Effector memory CD4-positive, alpha-beta T cell (primary cell): ENCODE results near the gene DCTD.

Experiments
- DNase-seq, 3 donors: peaks; one replicate each; pipeline ENCODE4 v3.0.0-alpha.2; 2020
- H3K27ac ChIP-seq: 2 replicates; pipeline ENCODE4 v1.7.0; 2013; ENCODE audit warnings: mild to moderate bottlenecking, low read length, moderate library complexity; ENCODE audit not compliant: insufficient read depth, poor library complexity, severe bottlenecking
- H3K27me3 ChIP-seq: replicated peaks from 2 replicates; pipeline ENCODE4 v1.7.0; 2013; ENCODE audit warnings: mild to moderate bottlenecking, low read length; ENCODE audit not compliant: insufficient read depth, control insufficient read depth, poor library complexity, severe bottlenecking
- H3K36me3 ChIP-seq: 2 replicates; pipeline ENCODE4 v1.7.0; 2013; ENCODE audit warnings: mild to moderate bottlenecking, low read length, moderate library complexity; ENCODE audit not compliant: control insufficient read depth, insufficient read depth
- H3K4me1 ChIP-seq: 2 replicates; pipeline ENCODE4 v1.7.0; 2013; ENCODE audit warnings: low read length, mild to moderate bottlenecking; ENCODE audit not compliant: control insufficient read depth, insufficient read depth, poor library complexity, severe bottlenecking
- H3K4me3 ChIP-seq: 2 replicates; pipeline ENCODE4 v1.7.0; 2013; ENCODE audit warnings: low read length, low read depth, mild to moderate bottlenecking; ENCODE audit not compliant: insufficient read depth, poor library complexity, severe bottlenecking
- H3K9me3 ChIP-seq: 2 replicates; pipeline ENCODE4 v1.7.0; 2013; ENCODE audit warnings: mild to moderate bottlenecking, low read length, moderate library complexity; ENCODE audit not compliant: control insufficient read depth
- total RNA-seq, 3 donors: gene quantifications; one replicate each; lab custom pipeline; 2026; lab: John Stamatoyannopoulos, UW

Gene DCTD
- total RNA-seq, result 40.9 to 46.3 (median 41.5) reads per million in 3 donors

GRCh38 chr4:182917182-182918043, at the start of gene DCTD:
Gene DCTD, minus strand, starts transcription at chr4:182917386. Its CDS starts 1,818 bp downstream, at chr4:182915568.
- Histone ChIP-seq H3K27me3 (no peaks in the 10 kb centered on the region), H3K4me3 (peak within 1 kb of the TSS; percentile 71), H3K36me3 (no peaks in the 10 kb centered on the region), H3K4me1 (peaks cover 15% of the 10 kb centered on the region), H3K27ac (peak within 1 kb of the TSS; percentile 84), H3K9me3 (no peaks in the 10 kb centered on the region)
- peak; percentile 58 to 70 (median 60) for DNase-seq

GRCh38 chr4:182960746-182961145, 43.6 kb upstream of the DCTD start:
- no peak overlapping the region for H3K27ac ChIP-seq
- no peaks in the 10 kb centered on the region for H3K4me1 ChIP-seq
- peaks cover 3% of the 10 kb centered on the region for H3K27me3 ChIP-seq
- no peak overlapping the region for H3K4me3 ChIP-seq
- H3K9me3 ChIP-seq, result no peaks in the 10 kb centered on the region
- DNase-seq, result no peak
- H3K36me3 ChIP-seq, result no peaks in the 10 kb centered on the region

- Histone ChIP-seq H3K27me3 (peaks cover 3% of the 10 kb centered on the region), H3K9me3 (no peaks in the 10 kb centered on the region), H3K4me1 (no peaks in the 10 kb centered on the region), H3K4me3 (no peak overlapping the region), H3K36me3 (no peaks in the 10 kb centered on the region), H3K27ac (no peak overlapping the region)
- DNase-seq, result no peak
These were observed 43.0 kb upstream of the DCTD start for GRCh38 chr4:182960228-182960627.

GRCh38 chr4:182955411-182955810, 38.2 kb upstream of the DCTD start:
- H3K36me3 ChIP-seq, result no peaks in the 10 kb centered on the region
- no peaks in the 10 kb centered on the region for H3K9me3 ChIP-seq
- H3K4me1 ChIP-seq, result no peaks in the 10 kb centered on the region
- no peak overlapping the region for H3K4me3 ChIP-seq
- no peaks in the 10 kb centered on the region for H3K27me3 ChIP-seq
- H3K27ac ChIP-seq, result no peak overlapping the region
- no peak for DNase-seq

GRCh38 chr4:182944484-182945213, 27.5 kb upstream of the DCTD start:
- Histone ChIP-seq H3K9me3 (no peaks in the 10 kb centered on the region), H3K27me3 (no peaks in the 10 kb centered on the region), H3K4me3 (no peak overlapping the region), H3K36me3 (no peaks in the 10 kb centered on the region), H3K27ac (no peak overlapping the region), H3K4me1 (no peaks in the 10 kb centered on the region)
- no peak for DNase-seq

- Histone ChIP-seq H3K27ac (no peak overlapping the region), H3K27me3 (no peaks in the 10 kb centered on the region), H3K36me3 (no peaks in the 10 kb centered on the region), H3K9me3 (no peaks in the 10 kb centered on the region), H3K4me1 (no peaks in the 10 kb centered on the region), H3K4me3 (no peak overlapping the region)
- DNase-seq, result no peak
These were observed 22.5 kb upstream of the DCTD start for GRCh38 chr4:182939680-182940079.

GRCh38 chr4:182938205-182938645, 21.0 kb upstream of the DCTD start:
- H3K27me3 ChIP-seq, result no peaks in the 10 kb centered on the region
- H3K4me3 ChIP-seq, result no peak overlapping the region
- no peak overlapping the region for H3K27ac ChIP-seq
- peak; percentile 31 to 42 (median 35) for DNase-seq
- H3K9me3 ChIP-seq, result no peaks in the 10 kb centered on the region
- H3K4me1 ChIP-seq, result no peaks in the 10 kb centered on the region
- no peaks in the 10 kb centered on the region for H3K36me3 ChIP-seq

GRCh38 chr4:182937268-182938204, 20.4 kb upstream of the DCTD start:
- H3K27me3 ChIP-seq, result no peaks in the 10 kb centered on the region
- H3K4me3 ChIP-seq, result no peak overlapping the region
- H3K4me1 ChIP-seq, result no peaks in the 10 kb centered on the region
- DNase-seq, result no peak
- no peak overlapping the region for H3K27ac ChIP-seq
- H3K9me3 ChIP-seq, result no peaks in the 10 kb centered on the region
- H3K36me3 ChIP-seq, result no peaks in the 10 kb centered on the region

- no peaks in the 10 kb centered on the region for H3K27me3 ChIP-seq
- no peaks in the 10 kb centered on the region for H3K9me3 ChIP-seq
- no peaks in the 10 kb centered on the region for H3K4me1 ChIP-seq
- H3K27ac ChIP-seq, result no peak overlapping the region
- H3K4me3 ChIP-seq, result no peak overlapping the region
- no peaks in the 10 kb centered on the region for H3K36me3 ChIP-seq
- DNase-seq, result no peak
These were observed 15.5 kb upstream of the DCTD start for GRCh38 chr4:182932651-182933050.
